NCI-H2107 (cell line): ENCODE data around the gene NPHP1.
"Not testable (repeated sequence)": the region's sequence is repeated elsewhere in the genome, so short reads cannot be mapped to it uniquely, and the experiment has no call there.

ENCODE experiments used
- DNase-seq: peaks from one replicate; lab custom pipeline; 2025; lab: John Stamatoyannopoulos, UW

NPHP1 gene

DNA sequence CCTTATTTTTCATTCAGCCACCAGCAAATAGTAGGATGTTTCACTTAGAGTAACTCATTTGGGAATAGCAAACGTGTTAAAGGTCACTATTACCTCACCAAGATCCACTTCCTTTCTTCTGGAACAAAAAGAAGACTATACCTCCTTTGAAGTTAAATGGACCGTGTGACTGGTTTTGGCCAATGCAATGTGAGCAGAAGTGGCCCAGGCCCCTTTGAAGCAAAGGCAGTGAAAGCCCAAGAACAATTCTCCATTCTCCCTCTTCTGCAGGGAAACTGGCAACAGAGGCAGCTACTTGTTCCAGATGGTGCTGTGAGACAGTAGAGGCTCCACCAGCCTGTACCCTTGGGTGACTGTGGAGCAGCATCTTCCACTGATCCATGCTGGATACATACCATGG is 77.9 kb downstream of the NPHP1 start:
- no peak for DNase-seq

DNA sequence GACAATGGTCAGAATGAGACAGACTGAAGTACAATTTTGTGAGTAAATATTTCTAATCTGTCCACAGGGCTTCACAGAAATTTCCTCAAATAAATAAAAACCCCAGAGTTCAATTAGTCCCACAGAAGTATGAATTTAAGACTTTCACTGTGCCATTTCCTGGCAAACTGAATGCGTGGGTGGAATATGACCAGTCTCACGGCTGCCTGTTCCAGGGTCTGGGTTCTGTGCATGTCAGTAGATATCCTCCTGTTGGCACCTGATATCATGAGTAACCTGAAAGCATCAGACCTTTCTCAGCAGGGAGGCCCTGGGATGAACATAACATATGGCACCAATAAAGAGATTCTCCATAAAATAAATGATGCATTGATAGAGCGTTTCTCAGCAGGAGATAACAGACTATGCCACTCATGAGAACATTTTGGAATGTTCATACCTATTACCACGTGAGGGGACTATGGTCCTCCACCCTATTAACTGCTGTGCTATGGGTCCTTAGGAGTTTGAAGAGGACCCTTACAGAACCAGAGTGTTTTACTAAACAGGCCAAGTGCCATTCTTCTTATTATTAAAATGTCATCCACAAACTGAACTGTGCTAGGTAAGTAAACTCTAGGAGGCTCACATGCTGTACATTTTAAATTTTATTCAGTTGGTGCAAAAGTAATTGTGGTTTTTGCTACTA is 78.6 kb downstream of the NPHP1 start:
- DNase-seq = no peak

DNA sequence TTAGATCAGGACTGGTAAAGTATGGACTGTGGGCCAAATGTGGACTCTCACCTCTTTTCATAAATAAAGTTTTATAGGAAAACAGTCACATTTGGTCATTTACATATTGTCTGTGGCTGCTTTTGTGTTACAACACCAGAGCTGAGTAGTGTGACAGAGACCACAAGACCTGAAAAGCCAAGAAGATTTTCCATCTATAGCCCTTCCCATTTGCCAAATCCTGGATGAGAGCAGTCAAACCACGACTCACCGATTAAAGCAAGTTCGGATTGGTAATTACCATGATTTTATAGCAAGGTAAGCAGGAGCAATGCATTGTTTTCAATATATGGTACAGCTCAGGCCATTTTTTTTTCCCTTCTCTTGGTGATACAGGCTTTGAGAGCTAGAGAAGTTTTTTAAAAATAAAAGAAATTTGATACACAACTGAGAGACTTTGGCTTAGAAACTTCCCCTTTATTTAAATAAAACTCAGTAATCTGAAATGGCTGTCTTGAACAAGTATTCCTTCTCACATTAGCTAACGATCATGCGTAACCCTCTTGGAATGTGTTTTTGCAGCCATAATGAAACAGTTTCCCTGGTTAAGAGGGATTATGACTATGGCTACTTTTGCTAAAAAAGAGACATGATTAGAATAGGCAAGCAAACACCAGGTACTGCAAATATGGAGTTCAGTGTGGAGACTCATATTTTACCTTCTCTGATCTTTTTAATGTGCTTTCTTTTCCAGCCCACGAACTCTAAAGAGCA is 79.7 kb downstream of the NPHP1 start:
- no peak for DNase-seq

DNA sequence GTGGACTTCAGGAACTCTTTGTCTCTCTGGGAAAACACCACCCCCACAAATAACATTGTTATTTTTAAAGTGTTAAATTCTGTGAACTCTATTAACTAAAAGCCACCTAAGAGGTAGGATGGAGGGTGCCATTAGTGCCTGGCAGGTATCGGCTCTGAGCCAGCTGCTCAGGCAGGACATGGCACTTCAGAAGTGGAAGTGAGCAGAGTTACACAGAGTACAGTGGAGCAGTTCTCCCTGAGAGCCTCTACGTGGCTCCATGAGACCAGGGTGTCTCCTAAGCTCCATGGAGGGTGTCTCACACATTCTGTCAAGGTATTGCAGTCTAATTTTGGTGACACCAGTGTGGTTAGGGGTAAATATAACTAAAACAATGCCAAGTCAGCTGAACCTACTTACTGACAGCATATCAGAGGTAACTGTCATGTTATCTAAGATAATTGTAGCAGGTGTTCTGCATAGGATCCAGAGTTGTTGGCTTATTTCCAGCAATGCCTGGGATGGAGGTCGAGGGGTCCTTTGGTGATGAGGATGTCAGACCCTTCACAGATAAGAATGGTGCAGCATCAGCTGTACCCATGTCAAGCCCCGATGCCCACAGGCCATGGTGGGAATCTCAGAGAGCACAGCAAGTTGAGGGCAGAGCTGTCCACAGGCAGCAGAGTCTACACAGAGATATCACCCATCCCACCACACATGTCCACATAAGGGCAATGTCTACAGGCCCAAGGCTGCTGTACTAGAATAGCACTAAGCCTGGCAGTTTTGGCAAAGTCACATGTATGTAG is 80.6 kb downstream of the NPHP1 start:
- DNase-seq = no peak

DNA sequence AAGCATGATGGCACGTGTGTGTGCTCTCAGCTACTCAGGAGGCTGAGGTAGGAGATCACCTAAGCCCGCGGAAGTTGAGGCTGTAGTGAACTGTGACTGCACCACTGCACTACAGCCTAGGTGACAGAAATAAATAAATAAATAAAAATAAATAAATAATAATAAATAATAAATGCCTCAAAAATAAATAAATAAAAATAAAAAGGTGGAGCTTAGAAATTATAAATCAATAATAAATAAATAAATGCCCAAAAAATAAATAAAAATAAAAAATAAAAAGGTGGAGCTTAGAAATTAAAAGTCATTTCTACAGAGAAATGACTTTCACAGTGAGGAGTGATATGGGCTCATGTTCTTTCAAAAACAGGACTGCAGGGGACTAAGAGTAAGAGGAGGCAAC is 83.2 kb downstream of the NPHP1 start:
- no peak for DNase-seq

DNA sequence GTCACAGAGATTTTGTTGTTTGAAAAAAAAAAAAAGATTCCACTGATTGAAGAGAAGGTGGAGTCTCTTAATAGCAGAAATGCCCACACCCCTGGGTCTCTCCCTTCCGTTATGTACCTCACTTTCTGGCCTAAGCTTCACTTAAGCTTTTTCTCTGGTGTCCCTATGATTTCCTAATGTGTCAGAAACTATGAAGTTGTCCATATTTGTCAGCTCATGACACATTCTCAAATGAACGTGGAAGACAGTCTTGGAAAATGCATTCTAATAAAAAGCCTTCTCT is 83.8 kb downstream of the NPHP1 start:
- DNase-seq = no peak

DNA sequence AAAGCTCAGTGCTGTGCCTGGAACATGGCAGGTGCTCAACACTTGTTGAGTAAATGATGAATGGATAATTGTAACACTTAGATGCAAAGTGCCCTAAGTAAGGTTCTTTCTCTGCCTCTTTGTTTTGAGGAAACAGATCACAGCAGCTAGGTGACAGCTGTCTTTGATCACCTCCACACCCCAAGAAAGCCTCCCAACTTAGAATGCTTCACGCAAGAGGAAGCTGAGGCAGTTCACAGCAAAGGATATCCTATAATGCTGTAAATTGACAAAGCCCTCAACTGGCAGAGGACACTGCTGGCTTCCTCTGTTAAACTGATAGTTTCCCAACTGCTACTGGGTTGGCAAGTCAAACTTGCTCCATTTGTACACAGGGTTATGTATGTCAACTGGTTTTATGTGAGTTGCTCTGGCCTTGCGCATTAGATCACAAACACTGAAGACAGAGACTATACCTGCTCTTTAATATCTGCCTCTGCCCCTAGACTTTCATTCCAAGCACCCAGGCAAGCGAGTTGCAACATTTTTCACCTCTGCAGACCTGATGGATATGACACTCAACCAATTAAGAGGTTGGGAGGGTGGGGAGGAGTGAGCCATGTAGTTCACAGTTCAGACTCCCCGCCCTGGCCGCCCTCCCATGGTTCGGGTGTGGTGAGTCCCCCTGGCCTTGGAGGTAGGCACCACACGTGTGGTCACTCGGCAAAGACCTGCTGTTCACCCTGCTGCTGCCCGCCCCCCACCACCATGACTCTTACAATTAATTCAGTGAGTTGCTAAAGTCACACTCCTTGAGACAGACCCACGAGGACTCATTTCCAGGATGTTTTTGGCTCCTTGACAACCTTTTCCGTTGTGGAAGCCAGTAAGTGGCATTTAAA is 84.4 kb downstream of the NPHP1 start:
- DNase-seq = no peak

DNA sequence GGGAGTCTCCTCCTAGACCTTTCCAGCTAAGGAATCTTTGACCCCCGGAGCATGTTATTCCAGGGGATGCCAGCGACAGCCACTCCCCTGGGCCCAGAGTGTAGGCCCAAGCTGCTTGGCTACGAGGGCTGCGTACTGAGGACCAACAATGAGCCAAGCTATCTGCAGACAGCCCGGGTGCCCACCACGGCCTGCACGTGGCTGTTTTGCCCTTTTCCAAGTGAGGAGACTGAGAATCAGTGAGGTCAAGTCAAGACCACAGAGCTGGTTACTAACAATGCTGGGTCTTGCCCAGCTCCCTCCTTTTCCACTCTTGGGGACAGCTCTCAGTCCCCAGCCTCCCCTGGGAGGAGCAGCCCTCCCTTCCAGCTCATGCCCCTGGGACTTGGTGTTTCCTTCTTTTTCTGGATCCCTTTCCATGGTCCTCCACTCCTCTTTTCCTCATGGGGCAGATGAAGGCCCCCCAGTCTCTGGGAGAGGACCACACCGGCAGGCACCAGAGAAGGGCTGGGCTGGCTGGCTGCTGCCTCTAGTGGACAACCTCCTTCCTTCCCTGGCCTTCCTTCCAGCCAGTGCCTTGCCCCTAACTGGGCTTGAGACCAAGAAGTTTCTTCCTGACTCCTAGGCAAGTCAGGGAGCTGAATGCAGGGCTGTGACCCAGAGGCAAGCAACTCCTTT is 88.6 kb downstream of the NPHP1 start:
- no peak for DNase-seq

DNA sequence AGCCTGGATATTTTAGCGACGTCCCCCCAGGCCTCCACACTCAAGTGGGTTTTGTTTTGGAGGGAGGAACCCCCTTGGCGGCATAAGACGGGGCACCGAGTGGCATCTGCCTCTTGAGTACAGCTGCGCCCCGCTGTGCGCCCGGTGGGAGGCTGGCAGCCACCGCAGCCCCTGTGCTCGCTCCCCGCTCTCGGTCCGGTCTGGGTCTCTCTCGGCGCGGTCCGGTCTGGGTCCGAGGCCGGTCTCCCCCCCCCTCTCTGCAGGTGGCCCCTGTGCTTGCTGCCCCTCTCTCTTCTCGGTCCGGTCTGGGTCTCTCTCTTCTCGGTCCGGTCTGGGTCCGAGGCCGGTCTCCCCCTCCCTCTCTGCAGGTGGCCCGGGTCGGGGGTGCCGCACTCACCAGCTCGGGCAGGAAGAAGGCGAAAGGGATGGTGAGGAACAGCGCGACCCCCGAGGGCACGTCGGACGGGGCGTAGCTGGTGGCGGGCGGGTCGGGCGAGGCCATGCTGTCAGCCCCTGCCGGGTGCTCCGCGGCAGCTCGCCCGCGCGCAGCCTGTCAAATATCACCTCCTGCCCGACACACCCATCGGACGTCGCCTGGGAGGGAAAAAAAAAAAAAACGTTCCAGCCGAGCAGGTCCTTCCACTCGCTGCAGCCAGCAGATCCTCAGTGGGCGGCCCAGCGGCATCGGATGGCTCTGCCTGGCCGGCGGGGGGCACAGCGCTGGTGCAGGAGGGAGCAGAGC is 89.4 kb downstream of the NPHP1 start, which contains the start of gene MALL:
Gene MALL, minus strand, starts transcription at position 532 of the 742 bp plus-strand sequence. Its CDS starts 30 bp downstream, at position 502.
- DNase-seq = no peak

DNA sequence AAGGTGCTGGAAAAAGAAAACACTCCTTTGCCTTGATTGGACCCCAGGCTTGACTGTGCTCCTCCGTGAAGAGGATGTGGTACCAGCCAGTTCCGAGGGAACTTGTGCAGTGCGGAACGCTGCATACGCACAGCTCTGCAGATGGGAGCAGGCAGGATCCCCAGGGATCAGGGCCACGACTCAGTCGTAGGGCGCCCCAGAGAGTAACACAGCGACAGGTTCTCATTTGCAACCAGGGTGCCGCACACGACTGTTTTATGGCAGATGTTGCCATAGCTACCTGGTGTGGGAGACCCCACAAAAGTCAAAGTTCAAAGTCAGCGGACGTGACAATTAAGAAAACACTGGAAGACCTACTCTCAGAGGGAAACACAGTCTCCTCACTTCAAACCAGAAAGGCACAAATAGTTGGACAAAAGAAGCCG is 90.0 kb downstream of the NPHP1 start:
- DNase-seq = no peak

DNA sequence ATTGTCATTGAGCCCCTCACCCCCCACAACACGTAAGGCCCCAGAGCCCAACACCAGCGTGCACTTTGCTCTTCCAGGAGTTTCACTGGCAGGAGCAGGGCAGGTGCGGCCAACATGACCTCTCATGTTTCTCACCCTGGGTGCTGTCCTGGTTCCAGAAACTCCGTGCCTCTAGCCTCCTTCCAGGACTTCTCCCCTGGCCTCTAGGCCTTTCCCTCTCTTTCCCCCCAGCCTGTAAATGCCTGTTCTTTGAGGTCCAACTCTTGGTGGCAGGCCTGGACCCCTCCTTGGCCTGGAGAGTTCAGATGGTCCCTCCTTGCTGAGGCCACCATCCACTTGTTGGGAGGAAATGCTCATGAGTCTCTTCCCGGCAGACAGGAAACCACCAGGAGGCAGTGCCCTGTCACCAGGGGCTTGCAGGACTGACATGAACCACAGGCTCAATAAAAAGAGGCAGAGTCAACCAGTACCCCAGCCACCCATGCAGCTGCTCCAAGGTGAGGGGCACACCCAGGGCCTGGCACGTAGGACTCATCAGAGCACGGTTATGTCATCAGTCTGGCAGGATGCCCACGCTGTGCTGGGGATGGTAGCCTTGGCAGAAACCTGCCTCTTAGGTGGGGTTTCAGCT is 90.7 kb downstream of the NPHP1 start:
- DNase-seq = no peak

DNA sequence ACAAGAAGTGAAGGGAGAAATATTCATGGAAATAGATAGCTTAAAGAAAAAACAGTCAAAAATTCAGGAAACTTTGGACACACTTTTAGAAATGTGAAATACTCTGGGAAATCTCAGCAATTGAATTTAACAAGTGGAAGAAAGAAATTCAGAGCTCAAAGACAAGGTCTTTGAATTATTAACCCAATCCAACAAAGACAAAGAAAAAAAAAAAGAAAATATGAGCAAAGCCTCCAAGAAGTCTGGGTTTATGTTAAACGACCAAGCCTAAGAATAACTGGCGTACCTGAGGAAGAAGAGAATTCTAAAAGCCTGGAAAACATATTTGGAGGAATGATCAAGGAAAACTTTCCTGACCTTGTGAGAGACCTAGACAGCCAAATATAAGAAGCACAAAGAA is 96.5 kb downstream of the NPHP1 start:
- DNase-seq = not testable (repeated sequence)

DNA sequence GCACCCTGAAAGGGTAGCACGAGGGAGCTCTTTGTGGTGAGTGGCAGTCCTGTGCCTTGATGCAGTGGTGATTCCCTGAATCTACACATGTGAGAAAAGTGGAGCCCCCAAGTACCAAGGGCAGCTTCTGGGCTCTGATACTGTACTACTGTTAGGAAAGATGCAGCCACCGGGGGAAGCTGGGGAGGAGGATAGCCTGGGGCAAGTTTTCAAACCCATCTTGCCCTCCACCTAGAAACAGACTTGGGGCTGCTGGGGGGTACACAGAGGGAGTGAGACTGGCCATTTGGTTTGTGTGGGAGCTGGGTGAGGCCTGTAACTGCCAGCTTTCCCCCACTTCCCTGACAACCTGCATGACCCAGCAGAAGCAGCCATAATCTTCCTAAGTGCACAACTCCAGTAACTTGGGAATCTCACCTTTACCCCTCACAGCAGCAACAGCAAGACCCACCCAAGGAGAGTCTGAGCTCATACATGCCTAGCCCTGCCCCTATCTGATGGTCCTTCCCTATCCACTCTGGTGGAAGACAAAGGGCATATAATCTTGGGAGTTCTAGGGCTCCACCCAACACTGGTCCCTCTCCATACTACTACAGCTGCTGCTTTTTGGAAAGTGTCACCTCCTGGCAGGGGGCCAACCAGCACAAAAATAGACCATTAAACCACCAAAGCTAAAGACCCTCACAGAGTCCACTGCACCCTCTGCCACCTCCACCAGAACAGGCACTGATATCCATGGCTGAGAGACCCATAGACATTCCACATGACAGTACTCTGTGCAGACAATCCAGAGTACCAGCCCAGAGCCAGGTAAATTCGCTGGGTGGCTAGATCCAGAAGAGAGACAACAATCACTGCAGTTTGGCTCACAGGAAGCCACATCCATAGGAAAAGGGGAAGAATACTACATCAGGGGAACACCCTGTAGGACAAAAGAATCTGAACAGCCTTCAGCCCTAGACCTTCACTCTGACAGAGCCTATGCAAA is 97.4 kb downstream of the NPHP1 start:
- no peak for DNase-seq

DNA sequence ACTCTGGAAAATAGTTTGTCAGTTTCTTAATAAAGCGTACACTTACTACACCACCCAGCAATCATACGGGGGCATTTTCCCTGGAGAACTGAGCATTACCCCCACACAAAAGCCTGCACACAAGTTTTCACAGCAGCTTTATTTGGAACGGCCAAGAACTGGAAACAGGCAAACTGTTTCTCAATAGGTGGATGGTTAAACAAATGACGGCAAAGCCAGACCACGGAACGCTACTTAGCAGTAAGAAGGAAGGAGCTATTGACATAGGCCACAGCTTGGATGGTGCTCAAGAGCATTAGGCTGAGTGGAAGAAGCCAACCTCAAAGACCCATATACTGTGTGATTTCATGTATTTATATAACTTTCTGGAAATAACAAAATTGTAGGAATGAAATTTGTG is 98.2 kb downstream of the NPHP1 start:
- DNase-seq = no peak

DNA sequence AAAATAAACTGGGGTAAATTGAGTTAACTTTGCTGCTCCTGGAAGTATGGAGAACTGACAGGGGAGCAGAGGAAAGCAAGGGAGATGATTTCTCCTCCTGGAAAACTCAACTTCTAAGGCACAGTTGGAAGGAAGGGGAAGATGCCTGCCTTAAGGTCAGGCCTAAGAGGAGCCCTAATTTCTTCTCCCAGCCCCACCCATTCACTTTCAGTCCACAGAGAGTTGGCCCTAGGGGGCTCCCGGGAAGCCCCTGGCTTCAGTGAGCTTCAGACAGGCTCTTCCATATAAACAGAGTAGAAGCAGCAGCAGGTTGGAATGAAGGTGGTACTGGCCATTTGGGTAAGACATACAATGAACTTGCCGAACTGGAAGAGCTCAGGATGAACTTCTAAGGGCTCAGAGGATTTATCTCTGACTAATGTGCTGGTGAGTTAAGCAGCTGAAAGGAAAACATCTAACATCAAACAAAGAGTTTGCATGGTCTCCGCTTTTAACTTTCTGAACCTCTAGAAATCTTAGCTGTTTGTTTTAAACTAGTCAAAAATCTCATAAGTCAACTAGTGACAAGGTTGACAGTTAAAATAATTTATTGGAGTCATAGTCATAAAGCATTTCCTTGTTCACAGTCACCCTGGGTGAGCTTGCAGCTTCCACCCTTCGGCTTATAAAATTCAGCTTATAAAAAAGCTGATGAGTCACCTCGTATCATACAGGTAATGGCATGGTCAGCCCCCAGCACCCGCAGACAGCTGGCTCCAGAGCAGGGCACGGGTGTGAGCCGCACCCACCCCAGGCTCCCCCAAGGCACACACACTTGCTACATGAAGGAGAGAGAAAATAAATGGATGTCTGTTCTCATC is 99.0 kb downstream of the NPHP1 start:
- no peak for DNase-seq

DNA sequence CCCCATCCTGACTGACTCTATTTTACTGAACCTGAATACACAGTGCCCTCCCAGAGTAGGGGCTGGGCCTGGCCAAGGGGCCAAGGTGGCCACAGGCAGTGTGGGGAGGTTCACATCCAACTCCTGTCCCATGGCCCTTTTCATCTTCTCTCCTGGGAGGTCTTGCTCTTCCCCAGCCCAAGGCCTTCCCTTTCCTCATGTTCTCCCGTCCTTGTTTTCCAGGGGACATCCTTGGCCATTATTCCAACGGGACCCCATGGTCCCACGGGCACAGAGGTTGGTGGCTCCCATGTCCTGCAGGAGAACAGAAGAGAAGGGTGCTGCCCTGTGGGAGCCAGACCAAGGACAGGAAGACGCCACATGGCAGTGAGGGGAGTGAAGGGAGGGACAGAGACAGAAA is 99.6 kb downstream of the NPHP1 start:
- DNase-seq = no peak

DNA sequence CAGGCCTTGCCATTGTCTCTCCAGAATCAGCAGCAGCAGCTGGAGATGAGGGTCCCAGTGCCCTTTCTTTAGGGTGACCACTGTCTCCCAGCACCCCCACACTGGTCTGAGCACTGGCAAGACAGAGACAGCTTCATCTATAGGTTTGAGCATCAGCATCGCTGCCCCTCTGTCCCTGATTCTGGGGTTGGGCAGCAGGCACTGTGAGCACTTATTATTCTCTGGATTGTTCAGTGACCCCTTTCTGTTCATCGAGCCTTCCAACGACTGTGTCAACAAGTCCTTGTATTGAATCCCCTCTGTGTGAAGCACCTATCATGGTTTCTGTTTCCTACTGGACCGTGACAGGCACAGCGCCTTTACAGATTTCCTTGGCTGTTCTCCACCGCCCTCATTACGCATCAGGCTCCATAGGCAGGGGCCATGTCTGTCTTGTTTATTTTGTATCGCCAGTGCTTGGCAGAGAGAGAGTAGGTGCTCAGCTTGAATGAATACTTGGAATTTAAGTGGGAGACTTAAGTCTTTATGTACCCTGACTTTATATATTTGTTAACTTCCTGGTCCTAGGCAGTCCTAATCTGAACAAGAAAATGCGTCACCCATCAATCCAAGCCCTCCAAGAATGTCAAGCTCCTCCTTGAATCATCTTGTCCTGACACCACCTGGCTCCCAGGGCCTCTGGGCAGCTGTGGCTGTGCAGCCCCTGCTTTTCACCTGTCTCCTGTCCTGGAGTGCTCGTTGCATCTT is 100.6 kb downstream of the NPHP1 start:
- DNase-seq = no peak
